Nephron (organoid): ENCODE data around the gene MAPRE3.

Experiments
- H3K27ac Mint-ChIP-seq, 3 experiments: 2 replicates each; pipeline ENCODE4 v1.8.0; 2020; ENCODE audit warnings: mixed read lengths in 3 of 3, mild to moderate bottlenecking in 2 of 3, moderate library complexity in 1 of 3
- H3K27me3 Mint-ChIP-seq: 2 replicates; pipeline ENCODE4 v1.8.0; 2021; ENCODE audit warnings: low read depth, mild to moderate bottlenecking, moderate library complexity, mixed read lengths
- H3K36me3 Mint-ChIP-seq: 2 replicates; pipeline ENCODE4 v1.8.0; 2020; ENCODE audit warnings: low read depth, mixed read lengths
- H3K4me1 Mint-ChIP-seq: 2 replicates; pipeline ENCODE4 v1.8.0; 2020; ENCODE audit warnings: mixed read lengths
- H3K4me3 Mint-ChIP-seq, 3 experiments: 2 replicates each; pipeline ENCODE4 v1.8.0; 2020; ENCODE audit warnings: mild to moderate bottlenecking in 3 of 3, mixed read lengths in 3 of 3, moderate library complexity in 2 of 3
- H3K9me3 Mint-ChIP-seq: 2 replicates; pipeline ENCODE4 v1.8.0; 2020; ENCODE audit warnings: mixed read lengths
- TF ChIP-seq, protein P1 (sequence below), 3 experiments: fragments of 200-600 bp; sonication (generic); IDR thresholded peaks; one replicate each; pipeline ENCODE4 v1.5.0; 2021; ENCODE audit warnings: antibody characterized with exemption in 3 of 3; ENCODE audit not compliant: unreplicated experiment in 3 of 3

Gene MAPRE3

GRCh38 chr2:27019931-27020855 is 49.8 kb downstream of the MAPRE3 start:
- H3K36me3 Mint-ChIP-seq = peaks cover 11% of the 10 kb centered on the region
- peak overlapping the region; percentile 26 to 60 (median 34) for H3K27ac Mint-ChIP-seq
- TF ChIP-seq, protein P1, sequence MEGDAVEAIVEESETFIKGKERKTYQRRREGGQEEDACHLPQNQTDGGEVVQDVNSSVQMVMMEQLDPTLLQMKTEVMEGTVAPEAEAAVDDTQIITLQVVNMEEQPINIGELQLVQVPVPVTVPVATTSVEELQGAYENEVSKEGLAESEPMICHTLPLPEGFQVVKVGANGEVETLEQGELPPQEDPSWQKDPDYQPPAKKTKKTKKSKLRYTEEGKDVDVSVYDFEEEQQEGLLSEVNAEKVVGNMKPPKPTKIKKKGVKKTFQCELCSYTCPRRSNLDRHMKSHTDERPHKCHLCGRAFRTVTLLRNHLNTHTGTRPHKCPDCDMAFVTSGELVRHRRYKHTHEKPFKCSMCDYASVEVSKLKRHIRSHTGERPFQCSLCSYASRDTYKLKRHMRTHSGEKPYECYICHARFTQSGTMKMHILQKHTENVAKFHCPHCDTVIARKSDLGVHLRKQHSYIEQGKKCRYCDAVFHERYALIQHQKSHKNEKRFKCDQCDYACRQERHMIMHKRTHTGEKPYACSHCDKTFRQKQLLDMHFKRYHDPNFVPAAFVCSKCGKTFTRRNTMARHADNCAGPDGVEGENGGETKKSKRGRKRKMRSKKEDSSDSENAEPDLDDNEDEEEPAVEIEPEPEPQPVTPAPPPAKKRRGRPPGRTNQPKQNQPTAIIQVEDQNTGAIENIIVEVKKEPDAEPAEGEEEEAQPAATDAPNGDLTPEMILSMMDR (IDR thresholded peaks at IDR 0.05; ENCODE audit: unreplicated experiment in 3 of 3) = no peak

GRCh38 chr2:27021253-27022049 is 51.0 kb downstream of the MAPRE3 start:
- peak overlapping the region in 1 of 3 experiments; percentile 14 for H3K27ac Mint-ChIP-seq
- H3K27me3 Mint-ChIP-seq = peaks cover 4% of the 10 kb centered on the region
- TF ChIP-seq, protein P1 (IDR thresholded peaks at IDR 0.05; ENCODE audit: unreplicated experiment in 3 of 3) = no peak
- H3K4me3 Mint-ChIP-seq = no peak overlapping the region
- peaks cover 16% of the 10 kb centered on the region for H3K36me3 Mint-ChIP-seq
- peaks cover 38% of the 10 kb centered on the region for H3K4me1 Mint-ChIP-seq
- H3K9me3 Mint-ChIP-seq = no peaks in the 10 kb centered on the region

More at GRCh38 chr2:27019931-27020855, 49.8 kb downstream of the MAPRE3 start:
- H3K4me1 Mint-ChIP-seq = peaks cover 46% of the 10 kb centered on the region
- peak overlapping the region in 1 of 3 experiments; percentile 4 for H3K4me3 Mint-ChIP-seq
- H3K27me3 Mint-ChIP-seq = peaks cover 7% of the 10 kb centered on the region
- H3K9me3 Mint-ChIP-seq = no peaks in the 10 kb centered on the region

GRCh38 chr2:27023740-27024139 is 53.3 kb downstream of the MAPRE3 start:
- H3K4me3 Mint-ChIP-seq = no peak overlapping the region

GRCh38 chr2:27024188-27024587 is 53.8 kb downstream of the MAPRE3 start:
- Mint-ChIP-seq H3K27ac (no peak overlapping the region), H3K9me3 (no peaks in the 10 kb centered on the region), H3K36me3 (peaks cover 16% of the 10 kb centered on the region), H3K4me3 (no peak overlapping the region), H3K27me3 (peaks cover 4% of the 10 kb centered on the region), H3K4me1 (peaks cover 31% of the 10 kb centered on the region)
- TF ChIP-seq, protein P1 (IDR thresholded peaks at IDR 0.05; ENCODE audit: unreplicated experiment in 3 of 3) = no peak

More at GRCh38 chr2:27023740-27024139, 53.3 kb downstream of the MAPRE3 start:
- TF ChIP-seq, protein P1 (IDR thresholded peaks at IDR 0.05; ENCODE audit: unreplicated experiment in 3 of 3) = no peak
- Mint-ChIP-seq H3K27me3 (peaks cover 4% of the 10 kb centered on the region), H3K27ac (no peak overlapping the region), H3K4me1 (peaks cover 31% of the 10 kb centered on the region), H3K9me3 (no peaks in the 10 kb centered on the region), H3K36me3 (peaks cover 16% of the 10 kb centered on the region)

DNA sequence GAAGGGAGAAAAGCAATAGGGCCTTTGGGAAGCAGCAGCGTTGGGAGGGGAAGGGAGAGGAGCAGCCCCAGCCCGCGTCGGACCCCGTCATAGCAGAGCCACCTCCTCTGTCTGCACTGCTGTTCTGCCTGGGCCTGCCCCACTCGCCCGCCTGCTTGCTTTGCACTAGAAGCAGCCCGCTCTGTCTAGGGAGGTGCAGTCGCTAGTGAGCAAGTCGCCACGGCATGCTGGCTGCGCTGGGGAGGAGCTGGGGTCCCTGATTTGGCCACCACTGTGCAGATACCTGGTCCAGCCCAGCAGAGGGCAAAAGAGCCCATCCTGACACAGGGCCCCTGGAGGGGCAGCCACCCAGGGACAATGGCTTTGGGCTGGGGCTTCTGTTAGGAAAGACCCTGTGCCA is 54.4 kb downstream of the MAPRE3 start:
- TF ChIP-seq, protein P1 (IDR thresholded peaks at IDR 0.05; ENCODE audit: unreplicated experiment in 3 of 3) = no peak
- Mint-ChIP-seq H3K36me3 (peaks cover 20% of the 10 kb centered on the region), H3K4me1 (peaks cover 25% of the 10 kb centered on the region), H3K27me3 (peaks cover 4% of the 10 kb centered on the region), H3K27ac (no peak overlapping the region), H3K4me3 (no peak overlapping the region), H3K9me3 (no peaks in the 10 kb centered on the region)
